CD4-positive, alpha-beta T cell treated with Interleukin-10 for 1 hour (primary cell): ENCODE measurements around the gene CPT1B.

Experiments used
- DNase-seq: peaks from one replicate; pipeline ENCODE4 v3.0.0-alpha.2; 2020

The CPT1B gene

GRCh38 chr22:50568626-50569025 is 9.6 kb downstream of the CPT1B start:
- no peak for DNase-seq

- no peak for DNase-seq
Observed at GRCh38 chr22:50567721-50568252, 10.4 kb downstream of the CPT1B start.

- DNase-seq, result no peak
Observed at GRCh38 chr22:50564289-50564688, 13.9 kb downstream of the CPT1B start.

- DNase-seq, result no peak
Observed at GRCh38 chr22:50563413-50564160, 14.6 kb downstream of the CPT1B start.

GRCh38 chr22:50562523-50563412 is 15.5 kb downstream of the CPT1B start, which contains the start of gene SYCE3:
Gene SYCE3 (minus strand): TSS chr22:50562919. CDS start chr22:50556405, 6,514 bp downstream.
- DNase-seq, result peak; percentile 98

- DNase-seq, result no peak
Observed at GRCh38 chr22:50561401-50562358, 16.5 kb downstream of the CPT1B start.

- no peak for DNase-seq
Observed at GRCh38 chr22:50560034-50560433, 18.2 kb downstream of the CPT1B start.

- DNase-seq, result no peak
Observed at GRCh38 chr22:50556703-50557102, 21.5 kb downstream of the CPT1B start.

- DNase-seq, result no peak
Observed at GRCh38 chr22:50553310-50553709, 24.9 kb downstream of the CPT1B start.

GRCh38 chr22:50551160-50551752 is 27.0 kb downstream of the CPT1B start:
- DNase-seq, result no peak

- no peak for DNase-seq
Observed at GRCh38 chr22:50550395-50550794, 27.8 kb downstream of the CPT1B start.

- no peak for DNase-seq
Observed at GRCh38 chr22:50548921-50549790, 29.1 kb downstream of the CPT1B start.

GRCh38 chr22:50548040-50548920 is 29.9 kb downstream of the CPT1B start:
- DNase-seq, result peak; percentile 64

GRCh38 chr22:50547263-50547985 is 30.8 kb downstream of the CPT1B start:
- no peak for DNase-seq

- no peak for DNase-seq
Observed at GRCh38 chr22:50546326-50547262, 31.6 kb downstream of the CPT1B start.

GRCh38 chr22:50545522-50546325 is 32.5 kb downstream of the CPT1B start, which contains the start of gene KLHDC7B:
Gene KLHDC7B (plus strand): TSS chr22:50545899. CDS start chr22:50546244, 345 bp downstream.
- peak; percentile 52 for DNase-seq

GRCh38 chr22:50544746-50545253 is 33.4 kb downstream of the CPT1B start:
- peak; percentile 52 for DNase-seq
